Caco-2 (cell line): ENCODE measurements around the gene PMM1. TPM values are rescaled to one million over a fixed set of nuclear protein-coding genes. Genes with fewer than 3 reads are reported as not detected.

Source experiments
- BruUV-seq: library from RNA; stranded (reverse); fragments of 400-500 nt; replicated peaks from 2 replicates; lab custom pipeline; 2021; lab: Mats Ljungman, UMichigan
- CTCF ChIA-PET: fragments of 300-600 bp; sonication (Branson Sonifier 250); formaldehyde crosslinking; loops from one replicate; lab custom pipeline; 2022; ENCODE audit warnings: antibody characterized with exemption; lab: Charles Lee
- POLR2A ChIA-PET: fragments of 300-600 bp; sonication (Branson Sonifier 250); formaldehyde crosslinking; loops from one replicate; lab custom pipeline; 2022; ENCODE audit warnings: antibody characterized with exemption; lab: Charles Lee
- DNase-seq, 2 experiments: peaks; one replicate each; pipeline versions ENCODE4 v3.0.0 to v3.0.0-alpha.2; 2020 to 2022
- H3K27me3 ChIP-seq: replicated peaks from 2 replicates; pipeline ENCODE4 v1.6.0; 2011; ENCODE audit warnings: low read length; ENCODE audit not compliant: control insufficient read depth, insufficient read depth
- H3K36me3 ChIP-seq: 2 replicates; pipeline ENCODE4 v1.5.1; 2011; ENCODE audit warnings: low read length; ENCODE audit not compliant: control insufficient read depth, insufficient read depth
- H3K4me1 ChIP-seq: fragments of 250-450 bp; sonication (Bioruptor Pico); 2 replicates; pipeline ENCODE4 v1.5.1; 2020; ENCODE audit warnings: mild to moderate bottlenecking
- H3K4me3 ChIP-seq: 2 replicates; pipeline ENCODE4 v1.5.1; 2011; ENCODE audit warnings: low read depth, mild to moderate bottlenecking, control low read depth, low read length
- H3K9me3 ChIP-seq: fragments of 250-450 bp; sonication (Bioruptor Pico); 2 replicates; pipeline ENCODE4 v1.5.1; 2020; ENCODE audit warnings: mild to moderate bottlenecking, moderate library complexity
- H3K27ac Mint-ChIP-seq: one replicate; pipeline ENCODE4 v1.8.0; 2022; ENCODE audit warnings: mixed read lengths; ENCODE audit not compliant: unreplicated experiment
- H3K27me3 Mint-ChIP-seq: one replicate; pipeline ENCODE4 v1.8.0; 2022; ENCODE audit warnings: mixed read lengths; ENCODE audit not compliant: insufficient read depth, unreplicated experiment
- H3K36me3 Mint-ChIP-seq: one replicate; pipeline ENCODE4 v1.8.0; 2022; ENCODE audit warnings: mild to moderate bottlenecking, mixed read lengths; ENCODE audit not compliant: insufficient read depth, unreplicated experiment
- H3K4me1 Mint-ChIP-seq: one replicate; pipeline ENCODE4 v1.8.0; 2022; ENCODE audit warnings: low read depth, mixed read lengths; ENCODE audit not compliant: unreplicated experiment
- H3K4me3 Mint-ChIP-seq: one replicate; pipeline ENCODE4 v1.8.0; 2022; ENCODE audit warnings: mild to moderate bottlenecking, moderate library complexity, mixed read lengths; ENCODE audit not compliant: unreplicated experiment
- H3K9me3 Mint-ChIP-seq: one replicate; pipeline ENCODE4 v1.8.0; 2022; ENCODE audit warnings: mixed read lengths; ENCODE audit not compliant: unreplicated experiment
- CTCF ChIP-seq, 2 experiments: fragments of 200-600 bp in 1 of 2; IDR thresholded peaks; 1 replicate in 1 of 2; 2 replicates in 1 of 2; pipeline versions ENCODE4 v1.5.1 to v1.8.0; 2011 to 2022; ENCODE audit warnings: antibody characterized with exemption in 1 of 2, control low read depth in 1 of 2, inconsistent platforms in 1 of 2, low read depth in 1 of 2, low read length in 1 of 2, mild to moderate bottlenecking in 1 of 2, moderate library complexity in 1 of 2; ENCODE audit not compliant: insufficient read depth in 1 of 2, severe bottlenecking in 1 of 2, unreplicated experiment in 1 of 2
- intact Hi-C: fragments of 100-400 bp; cut with micrococcal nuclease; formaldehyde crosslinking; loops from one replicate; pipeline ENCODE4 v1.10.0; 2022; ENCODE audit not compliant: unreplicated experiment
- total RNA-seq: library from RNA; stranded (reverse); gene quantifications from 2 replicates; pipeline ENCODE4 v1.2.3, GENCODE V29; 2022

Gene PMM1
- total RNA-seq, 1 experiment from 2014 or later = 29.6 TPM

- H3K27me3 Mint-ChIP-seq = no peaks in the 10 kb centered on the region
- POLR2A ChIA-PET = interaction anchor here (0.6 to 1.4 kb wide), 2 partner anchors 38 to 71 kb away, joined by 3 to 8 read pairs; partner anchors contain the start of gene PMM1
- Histone ChIP-seq H3K9me3 (no peaks in the 10 kb centered on the region), H3K4me1 (peaks cover 15% of the 10 kb centered on the region), H3K36me3 (no peaks in the 10 kb centered on the region), H3K27me3 (no peaks in the 10 kb centered on the region), H3K4me3 (no peak overlapping the region)
- CTCF ChIA-PET = interaction anchor here (0.8 kb wide), 1 partner anchor 146 kb away, joined by 8 read pairs; no protein-coding TSS in a partner anchor
- no TSS peak for BruUV-seq
- intact Hi-C loops = no loop called here
- no peak overlapping the region for H3K4me3 Mint-ChIP-seq
- H3K36me3 Mint-ChIP-seq = no peaks in the 10 kb centered on the region
- TF ChIP-seq CTCF (IDR thresholded peaks at IDR 0.05; ENCODE audit: insufficient read depth in 1 of 2, low read depth in 1 of 2, low read length in 1 of 2, severe bottlenecking in 1 of 2, unreplicated experiment in 1 of 2) = no peak
- no peak for DNase-seq
- peaks cover 15% of the 10 kb centered on the region for H3K4me1 Mint-ChIP-seq
- H3K27ac Mint-ChIP-seq = no peak overlapping the region
- H3K9me3 Mint-ChIP-seq = no peaks in the 10 kb centered on the region
Measured at GRCh38 chr22:41551877-41552582, 37.6 kb downstream of the PMM1 start.

- no peak overlapping the region for H3K4me3 ChIP-seq
- ChIA-PET CTCF (interaction anchor here (0.6 kb wide), 2 partner anchors 27 to 307 kb away, joined by 3 read pairs; no protein-coding TSS in a partner anchor), POLR2A (interaction anchor here (0.6 to 1.4 kb wide), 2 partner anchors 39 to 104 kb away, joined by 3 to 11 read pairs; partner anchors contain the start of gene PMM1)
- DNase-seq = no peak
- H3K9me3 Mint-ChIP-seq = no peaks in the 10 kb centered on the region
- no TSS peak for BruUV-seq
- H3K4me1 ChIP-seq = peaks cover 15% of the 10 kb centered on the region
- intact Hi-C loops = no loop called here
- no peak overlapping the region for H3K4me3 Mint-ChIP-seq
- no peak for TF ChIP-seq CTCF (IDR thresholded peaks at IDR 0.05; ENCODE audit: insufficient read depth in 1 of 2, low read depth in 1 of 2, low read length in 1 of 2, severe bottlenecking in 1 of 2, unreplicated experiment in 1 of 2)
- no peak overlapping the region for H3K27ac Mint-ChIP-seq
- H3K27me3 ChIP-seq = no peaks in the 10 kb centered on the region
- H3K27me3 Mint-ChIP-seq = no peaks in the 10 kb centered on the region
- H3K9me3 ChIP-seq = no peaks in the 10 kb centered on the region
- peaks cover 15% of the 10 kb centered on the region for H3K4me1 Mint-ChIP-seq
- no peaks in the 10 kb centered on the region for H3K36me3 ChIP-seq
- no peaks in the 10 kb centered on the region for H3K36me3 Mint-ChIP-seq
Measured at GRCh38 chr22:41550952-41551491, 38.6 kb downstream of the PMM1 start.

GRCh38 chr22:41548830-41549211 is 40.8 kb downstream of the PMM1 start:
- intact Hi-C loops = no loop called here
- no peak for TF ChIP-seq CTCF (IDR thresholded peaks at IDR 0.05; ENCODE audit: insufficient read depth in 1 of 2, low read depth in 1 of 2, low read length in 1 of 2, severe bottlenecking in 1 of 2, unreplicated experiment in 1 of 2)
- no TSS peak for BruUV-seq
- Mint-ChIP-seq H3K27ac (peak overlapping the region; percentile 30), H3K4me3 (no peak overlapping the region), H3K9me3 (no peaks in the 10 kb centered on the region), H3K36me3 (peaks cover 6% of the 10 kb centered on the region), H3K4me1 (peaks cover 21% of the 10 kb centered on the region), H3K27me3 (no peaks in the 10 kb centered on the region)
- ChIA-PET CTCF (no interaction called here), POLR2A (no interaction called here)
- H3K27me3 ChIP-seq = no peaks in the 10 kb centered on the region
- H3K9me3 ChIP-seq = no peaks in the 10 kb centered on the region
- no peaks in the 10 kb centered on the region for H3K36me3 ChIP-seq
- DNase-seq = no peak
- H3K4me3 ChIP-seq = no peak overlapping the region
- H3K4me1 ChIP-seq = peaks cover 19% of the 10 kb centered on the region
